ENCODE results near the gene GDPD3.
"Not testable (repeated sequence)": the region's sequence is repeated elsewhere in the genome, so short reads cannot be mapped to it uniquely, and the experiment has no call there.

Gene GDPD3

GRCh38 chr16:30113031-30113710 is at the start of gene GDPD3:
GDPD3 (minus strand) TSS chr16:30113537; CDS start chr16:30113478, 59 bp downstream.
- no peak for DNase-seq

GRCh38 chr16:30157214-30157613 is 43.9 kb upstream of the GDPD3 start:
- DNase-seq: no peak

- DNase-seq: no peak
Measured at GRCh38 chr16:30155188-30155587, 41.9 kb upstream of the GDPD3 start.

GRCh38 chr16:30152517-30152916 is 39.2 kb upstream of the GDPD3 start:
- DNase-seq: no peak

- no peak for DNase-seq
Measured at GRCh38 chr16:30151091-30151490, 37.8 kb upstream of the GDPD3 start.

GRCh38 chr16:30149250-30149930 is 36.1 kb upstream of the GDPD3 start:
- DNase-seq: no peak

- no peak for DNase-seq
Measured at GRCh38 chr16:30147843-30148510, 34.6 kb upstream of the GDPD3 start.

GRCh38 chr16:30145657-30146056 is 32.3 kb upstream of the GDPD3 start:
- no peak for DNase-seq

- DNase-seq: no peak
Measured at GRCh38 chr16:30144917-30145316, 31.6 kb upstream of the GDPD3 start.

- no peak for DNase-seq
Measured at GRCh38 chr16:30144017-30144416, 30.7 kb upstream of the GDPD3 start.

- no peak for DNase-seq
Measured at GRCh38 chr16:30143347-30143702, 30.0 kb upstream of the GDPD3 start.

- DNase-seq: no peak
Measured at GRCh38 chr16:30142672-30143346, 29.5 kb upstream of the GDPD3 start.

- DNase-seq: no peak
Measured at GRCh38 chr16:30141750-30142149, 28.4 kb upstream of the GDPD3 start.

GRCh38 chr16:30139583-30140481 is 26.5 kb upstream of the GDPD3 start:
- no peak for DNase-seq

GRCh38 chr16:30137897-30138296 is 24.6 kb upstream of the GDPD3 start:
- no peak for DNase-seq

- no peak for DNase-seq
Measured at GRCh38 chr16:30136971-30137605, 23.8 kb upstream of the GDPD3 start.

- DNase-seq: no peak
Measured at GRCh38 chr16:30132591-30132990, 19.3 kb upstream of the GDPD3 start.

- DNase-seq: peak; percentile 24
Measured at GRCh38 chr16:30131869-30132475, 18.6 kb upstream of the GDPD3 start.

- no peak for DNase-seq
Measured at GRCh38 chr16:30127993-30128392, 14.7 kb upstream of the GDPD3 start.

GRCh38 chr16:30125690-30126089 is 12.4 kb upstream of the GDPD3 start:
- DNase-seq: not testable (repeated sequence)

GRCh38 chr16:30124985-30125379 is 11.6 kb upstream of the GDPD3 start:
- DNase-seq: no peak

All from DMS 273 treated with DMSO at 0.1 percent for 48 hours (cell line).